ENCODE measurements around the gene PATE2.

DNA sequence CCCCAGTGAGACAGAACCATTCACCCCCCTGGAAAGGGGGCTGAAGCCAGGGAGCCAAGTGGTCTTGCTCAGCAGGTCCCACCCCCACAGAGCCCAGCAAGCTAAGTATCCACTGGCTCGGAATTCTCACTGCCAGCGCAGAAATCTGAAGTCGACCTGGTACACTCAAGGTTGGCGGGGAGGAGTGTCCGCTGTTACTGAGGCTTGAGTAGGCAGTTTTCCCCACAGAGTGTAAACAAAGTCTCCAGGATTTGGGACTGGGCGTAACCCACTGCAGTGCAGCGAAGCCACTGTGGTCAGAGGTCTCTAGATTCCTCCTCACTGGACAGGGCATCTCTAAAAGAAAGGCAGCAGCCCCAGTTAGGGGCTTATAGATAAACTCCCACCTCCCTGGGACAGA, 22.6 kb downstream of the PATE2 start:
- TF ChIP-seq, protein P1, sequence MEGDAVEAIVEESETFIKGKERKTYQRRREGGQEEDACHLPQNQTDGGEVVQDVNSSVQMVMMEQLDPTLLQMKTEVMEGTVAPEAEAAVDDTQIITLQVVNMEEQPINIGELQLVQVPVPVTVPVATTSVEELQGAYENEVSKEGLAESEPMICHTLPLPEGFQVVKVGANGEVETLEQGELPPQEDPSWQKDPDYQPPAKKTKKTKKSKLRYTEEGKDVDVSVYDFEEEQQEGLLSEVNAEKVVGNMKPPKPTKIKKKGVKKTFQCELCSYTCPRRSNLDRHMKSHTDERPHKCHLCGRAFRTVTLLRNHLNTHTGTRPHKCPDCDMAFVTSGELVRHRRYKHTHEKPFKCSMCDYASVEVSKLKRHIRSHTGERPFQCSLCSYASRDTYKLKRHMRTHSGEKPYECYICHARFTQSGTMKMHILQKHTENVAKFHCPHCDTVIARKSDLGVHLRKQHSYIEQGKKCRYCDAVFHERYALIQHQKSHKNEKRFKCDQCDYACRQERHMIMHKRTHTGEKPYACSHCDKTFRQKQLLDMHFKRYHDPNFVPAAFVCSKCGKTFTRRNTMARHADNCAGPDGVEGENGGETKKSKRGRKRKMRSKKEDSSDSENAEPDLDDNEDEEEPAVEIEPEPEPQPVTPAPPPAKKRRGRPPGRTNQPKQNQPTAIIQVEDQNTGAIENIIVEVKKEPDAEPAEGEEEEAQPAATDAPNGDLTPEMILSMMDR (conservative IDR thresholded peaks at IDR 0.05; ENCODE audit: low read depth, low read length) = no peak
- TF ChIP-seq EZH2 (IDR thresholded peaks at IDR 0.05; ENCODE audit: borderline replicate concordance, low read depth, low read length, poor library complexity, severe bottlenecking) = no peak

Data from A673 (cell line).